Immature natural killer cell (primary cell): ENCODE measurements around the gene SOST. TPM values are rescaled to one million over a fixed set of nuclear protein-coding genes. Genes with fewer than 3 reads are reported as not detected.
"Not testable (repeated sequence)": the region's sequence is repeated elsewhere in the genome, so short reads cannot be mapped to it uniquely, and the experiment has no call there.

Source experiments
- DNase-seq, 3 donors: peaks; one replicate each; pipeline ENCODE4 v3.0.0; 2022; ENCODE audit warnings: mixed read lengths in 1 of 3
- H3K27ac Mint-ChIP-seq, 6 donors: one replicate each; pipeline ENCODE4 v1.8.0; 2020; ENCODE audit warnings: mixed read lengths in 6 of 6, mild to moderate bottlenecking in 5 of 6, inconsistent platforms in 4 of 6, moderate library complexity in 3 of 6
- H3K27me3 Mint-ChIP-seq, 3 donors: one replicate each; pipeline ENCODE4 v1.8.0; 2020 to 2021; ENCODE audit warnings: low read depth in 3 of 3, mild to moderate bottlenecking in 3 of 3, mixed read lengths in 3 of 3, moderate library complexity in 3 of 3, inconsistent platforms in 1 of 3
- H3K36me3 Mint-ChIP-seq, 3 donors: one replicate each; pipeline ENCODE4 v1.8.0; 2020; ENCODE audit warnings: mixed read lengths in 3 of 3, inconsistent platforms in 2 of 3, mild to moderate bottlenecking in 2 of 3
- H3K4me1 Mint-ChIP-seq, 2 donors: one replicate each; pipeline ENCODE4 v1.8.0; 2020; ENCODE audit warnings: inconsistent platforms in 2 of 2, mild to moderate bottlenecking in 2 of 2, mixed read lengths in 2 of 2, moderate library complexity in 1 of 2
- H3K4me3 Mint-ChIP-seq, 5 donors: one replicate each; pipeline ENCODE4 v1.8.0; 2020; ENCODE audit warnings: mild to moderate bottlenecking in 5 of 5, mixed read lengths in 5 of 5, inconsistent platforms in 3 of 5, moderate library complexity in 3 of 5
- H3K9me3 Mint-ChIP-seq, 6 donors: one replicate each; pipeline ENCODE4 v1.8.0; 2020; ENCODE audit warnings: mild to moderate bottlenecking in 6 of 6, mixed read lengths in 6 of 6, inconsistent platforms in 4 of 6, moderate library complexity in 3 of 6
- polyA plus RNA-seq, 3 donors: library from polyadenylated mRNA; unstranded; fragments of 300-500 nt; fragmentation: Illumina TruSeq; gene quantifications; one replicate each; pipeline ENCODE4 v1.2.3, GENCODE V29; 2021

SOST gene
- under 1 TPM in 1 of 3 donors, not detected in 2; 0.10 TPM for polyA plus RNA-seq

GRCh38 chr17:43758497-43759174 lies at the start of gene SOST:
TSS of gene SOST (minus strand) at chr17:43758791. CDS start at chr17:43758741, 50 bp downstream.
- no peak within 1 kb of the TSS for H3K4me3 Mint-ChIP-seq
- no peaks in the 10 kb centered on the region for H3K36me3 Mint-ChIP-seq
- DNase-seq: no peak
- H3K27ac Mint-ChIP-seq: peak within 1 kb of the TSS in 1 of 6 donors; percentile 59
- peaks cover 23 to 24% of the 10 kb centered on the region in 2 donors for H3K4me1 Mint-ChIP-seq
- no peaks in the 10 kb centered on the region for H3K9me3 Mint-ChIP-seq
- peaks cover 17 to 29% (median 18%) of the 10 kb centered on the region in 3 donors for H3K27me3 Mint-ChIP-seq

DNA sequence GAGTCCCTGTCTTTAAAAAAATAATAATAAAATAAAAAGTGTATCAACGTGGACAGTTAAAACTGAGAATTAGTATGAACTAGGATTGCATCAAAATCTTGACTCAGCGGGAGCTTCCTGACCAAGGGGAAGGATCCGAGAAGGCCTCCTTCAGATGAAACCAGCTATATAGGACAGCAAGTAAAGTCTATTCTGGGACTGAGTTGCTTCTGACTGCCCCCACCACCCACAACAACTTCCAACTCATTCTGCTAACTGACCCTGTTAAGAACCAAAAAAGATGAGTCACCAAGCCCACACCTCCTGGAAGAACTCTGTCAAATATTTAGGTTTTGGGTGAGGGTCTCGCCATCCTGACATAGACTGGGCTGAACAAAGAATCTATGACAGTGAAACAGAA lies 49.5 kb upstream of the SOST start:
- H3K27me3 Mint-ChIP-seq: peaks cover 0 to 34% (median 5%) of the 10 kb centered on the region in 3 donors
- H3K4me1 Mint-ChIP-seq: no peaks in the 10 kb centered on the region
- peaks cover 0 to 4% (median 4%) of the 10 kb centered on the region in 3 donors for H3K36me3 Mint-ChIP-seq
- peaks cover 0 to 5% (median 0%) of the 10 kb centered on the region in 6 donors for H3K9me3 Mint-ChIP-seq
- DNase-seq: no peak
- H3K4me3 Mint-ChIP-seq: no peak overlapping the region
- H3K27ac Mint-ChIP-seq: no peak overlapping the region

GRCh38 chr17:43805117-43805516 lies 46.5 kb upstream of the SOST start:
- Mint-ChIP-seq H3K4me1 (no peaks in the 10 kb centered on the region), H3K9me3 (peaks cover 0 to 5% (median 0%) of the 10 kb centered on the region in 6 donors), H3K4me3 (no peak overlapping the region), H3K27ac (no peak overlapping the region), H3K27me3 (peaks cover 0 to 28% (median 3%) of the 10 kb centered on the region in 3 donors), H3K36me3 (peaks cover 0 to 4% (median 4%) of the 10 kb centered on the region in 3 donors)
- DNase-seq: no peak

DNA sequence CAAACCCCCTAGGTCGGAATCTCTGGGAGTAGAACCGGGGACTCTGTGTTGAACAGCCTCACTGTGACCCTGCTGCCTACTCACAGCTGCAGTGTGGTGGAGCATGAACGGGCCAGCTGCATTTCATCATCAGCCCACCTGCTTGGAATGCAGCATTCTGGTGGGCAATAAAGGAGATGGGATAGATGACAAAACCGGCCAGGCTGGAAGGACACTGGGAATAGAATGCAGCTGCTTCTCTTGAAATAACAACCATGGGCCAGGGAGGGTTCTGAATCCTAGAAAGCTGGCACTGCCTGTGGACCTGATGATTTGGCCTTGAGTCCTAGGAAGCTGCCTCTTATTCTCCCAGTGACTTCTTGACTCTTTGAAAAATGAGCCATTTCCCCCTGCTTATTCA lies 45.2 kb upstream of the SOST start:
- H3K4me3 Mint-ChIP-seq: no peak overlapping the region
- no peak overlapping the region for H3K27ac Mint-ChIP-seq
- H3K36me3 Mint-ChIP-seq: peaks cover 0 to 4% (median 4%) of the 10 kb centered on the region in 3 donors
- no peaks in the 10 kb centered on the region for H3K4me1 Mint-ChIP-seq
- peaks cover 1 to 28% (median 5%) of the 10 kb centered on the region in 3 donors for H3K27me3 Mint-ChIP-seq
- peaks cover 0 to 5% (median 0%) of the 10 kb centered on the region in 6 donors for H3K9me3 Mint-ChIP-seq
- no peak for DNase-seq

DNA sequence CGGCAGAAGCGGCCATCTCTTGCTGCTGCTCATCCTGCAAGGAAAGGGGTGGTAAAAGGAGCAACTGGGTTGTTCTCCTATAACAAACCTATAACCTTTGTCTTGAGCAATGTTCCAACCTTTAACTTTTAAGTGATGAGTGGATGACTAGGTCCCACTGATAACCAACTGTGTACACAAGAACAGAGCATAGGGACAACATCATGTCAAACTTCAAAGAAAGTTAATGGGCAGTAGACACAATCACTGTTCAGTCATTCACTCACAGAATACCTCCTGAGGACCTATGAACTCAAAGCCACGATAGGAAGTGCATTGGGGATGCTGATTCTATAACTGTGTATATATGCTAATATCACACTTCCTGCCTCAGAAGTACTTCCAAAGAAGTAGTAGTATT lies 43.3 kb upstream of the SOST start:
- Mint-ChIP-seq H3K4me1 (no peaks in the 10 kb centered on the region), H3K27ac (no peak overlapping the region), H3K36me3 (peaks cover 0 to 4% (median 4%) of the 10 kb centered on the region in 3 donors), H3K4me3 (no peak overlapping the region), H3K9me3 (peaks cover 0 to 5% (median 0%) of the 10 kb centered on the region in 6 donors), H3K27me3 (peaks cover 4 to 26% (median 5%) of the 10 kb centered on the region in 3 donors)
- no peak for DNase-seq

DNA sequence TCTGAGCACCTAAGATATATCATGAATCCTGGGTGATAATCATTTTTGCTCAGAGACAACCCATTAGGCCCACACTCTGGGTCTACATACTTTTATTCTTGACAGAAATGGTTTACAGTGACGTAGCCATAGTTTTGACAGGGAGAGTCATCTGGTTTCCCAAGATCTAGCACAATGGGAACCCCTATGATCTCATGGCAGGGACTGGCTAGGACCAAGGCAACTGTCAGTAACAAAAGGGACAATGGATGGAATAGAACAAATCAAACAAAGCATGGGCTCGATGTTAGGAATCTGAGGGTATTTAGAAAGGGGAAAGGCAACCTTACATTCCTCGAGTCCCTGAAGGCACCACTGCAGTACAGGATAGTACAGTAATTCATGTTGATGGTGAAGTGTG lies 42.1 kb upstream of the SOST start:
- Mint-ChIP-seq H3K4me1 (no peaks in the 10 kb centered on the region), H3K9me3 (peaks cover 0 to 5% (median 0%) of the 10 kb centered on the region in 6 donors), H3K36me3 (peaks cover 0 to 4% (median 4%) of the 10 kb centered on the region in 3 donors), H3K27me3 (peaks cover 4 to 24% (median 4%) of the 10 kb centered on the region in 3 donors), H3K27ac (no peak overlapping the region), H3K4me3 (no peak overlapping the region)
- DNase-seq: no peak

DNA sequence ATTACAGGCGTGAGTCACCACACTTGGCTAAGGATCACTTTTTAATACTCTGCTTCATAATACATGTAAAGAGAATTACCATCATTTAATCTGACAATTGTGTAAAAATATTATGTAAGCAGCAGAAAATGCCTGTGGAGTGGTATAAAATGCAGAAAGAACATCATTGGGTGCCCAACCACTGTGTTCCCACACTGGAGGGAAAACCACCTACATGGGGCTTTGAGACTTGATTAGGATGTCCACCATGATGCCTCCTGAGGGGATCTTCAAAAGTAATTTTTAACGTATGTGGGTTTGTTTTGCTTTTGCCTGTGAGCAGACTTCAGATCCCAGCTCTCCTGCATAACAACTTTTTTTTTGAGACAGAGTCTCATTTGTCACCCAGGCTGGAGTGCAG lies 40.5 kb upstream of the SOST start:
- no peak for DNase-seq
- H3K4me1 Mint-ChIP-seq: no peaks in the 10 kb centered on the region
- H3K9me3 Mint-ChIP-seq: no peaks in the 10 kb centered on the region
- no peak overlapping the region for H3K4me3 Mint-ChIP-seq
- H3K27me3 Mint-ChIP-seq: peaks cover 3 to 20% (median 9%) of the 10 kb centered on the region in 3 donors
- H3K27ac Mint-ChIP-seq: no peak overlapping the region
- H3K36me3 Mint-ChIP-seq: peaks cover 0 to 1% (median 0%) of the 10 kb centered on the region in 3 donors

GRCh38 chr17:43798024-43798423 lies 39.4 kb upstream of the SOST start:
- H3K4me1 Mint-ChIP-seq, H3K27ac Mint-ChIP-seq, H3K9me3 Mint-ChIP-seq, H3K4me3 Mint-ChIP-seq, DNase-seq, H3K36me3 Mint-ChIP-seq: not testable (repeated sequence)
- H3K27me3 Mint-ChIP-seq: peaks cover 3 to 15% (median 11%) of the 10 kb centered on the region in 3 donors

DNA sequence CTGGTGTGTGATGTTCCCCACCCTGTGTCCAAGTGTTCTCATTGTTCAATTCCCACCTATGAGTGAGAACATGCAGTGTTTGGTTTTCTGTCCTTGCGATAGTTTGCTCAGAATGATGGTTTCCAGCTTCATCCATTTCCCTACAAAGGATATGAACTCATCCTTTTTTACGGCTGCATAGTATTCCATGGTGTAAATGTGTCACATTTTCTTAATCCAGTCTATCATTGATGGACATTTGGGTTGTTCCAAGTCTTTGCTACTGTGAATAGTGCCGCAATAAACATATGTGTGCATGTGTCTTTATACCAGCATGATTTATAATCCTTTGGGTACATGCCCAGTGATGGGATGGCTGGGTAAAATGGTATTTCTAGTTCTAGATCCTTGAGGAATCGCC lies 34.1 kb upstream of the SOST start:
- H3K4me3 Mint-ChIP-seq, H3K27ac Mint-ChIP-seq, H3K4me1 Mint-ChIP-seq, H3K36me3 Mint-ChIP-seq, H3K9me3 Mint-ChIP-seq, DNase-seq: not testable (repeated sequence)
- peaks cover 2 to 21% (median 9%) of the 10 kb centered on the region in 3 donors for H3K27me3 Mint-ChIP-seq

- Mint-ChIP-seq H3K4me3 (no peak overlapping the region), H3K9me3 (no peaks in the 10 kb centered on the region), H3K4me1 (no peaks in the 10 kb centered on the region), H3K27ac (no peak overlapping the region), H3K36me3 (no peaks in the 10 kb centered on the region), H3K27me3 (peaks cover 2 to 21% (median 9%) of the 10 kb centered on the region in 3 donors)
- DNase-seq: no peak
Measured at GRCh38 chr17:43791589-43791988, 33.0 kb upstream of the SOST start.

DNA sequence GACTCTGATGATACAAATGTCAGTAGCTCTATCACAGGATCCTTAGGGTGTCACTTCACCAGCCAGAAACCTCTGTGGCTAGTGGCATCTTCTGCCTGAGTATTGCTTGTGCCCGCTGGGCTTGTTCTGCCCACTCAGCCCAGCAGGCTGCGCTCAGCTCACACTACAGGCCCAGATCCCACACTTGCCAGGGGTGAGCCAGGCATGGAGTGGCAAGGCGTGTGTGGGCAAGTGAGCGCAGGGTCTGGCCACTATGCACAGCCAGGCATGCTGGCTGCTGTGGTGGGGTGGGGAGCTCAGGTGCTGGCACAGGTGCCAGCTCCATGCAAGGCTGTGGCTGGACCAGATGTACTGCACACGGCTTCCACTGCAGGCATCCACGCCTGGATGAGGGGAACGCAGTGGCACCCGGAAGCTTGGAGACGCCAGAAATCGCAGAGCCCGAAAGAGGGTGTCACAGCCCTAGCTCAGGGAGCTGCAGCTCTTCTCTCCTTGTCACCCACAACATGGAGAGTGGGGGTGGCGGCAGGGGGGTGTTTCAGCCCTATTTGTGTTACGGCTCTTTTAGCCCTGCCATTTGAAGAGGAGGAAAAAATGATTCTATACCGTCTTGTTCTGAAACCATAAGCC lies 31.8 kb upstream of the SOST start:
- no peak for DNase-seq
- Mint-ChIP-seq H3K36me3 (no peaks in the 10 kb centered on the region), H3K9me3 (no peaks in the 10 kb centered on the region), H3K4me1 (no peaks in the 10 kb centered on the region), H3K27me3 (peaks cover 0 to 16% (median 6%) of the 10 kb centered on the region in 3 donors), H3K4me3 (no peak overlapping the region), H3K27ac (no peak overlapping the region)

- no peak for DNase-seq
- Mint-ChIP-seq H3K27me3 (peaks cover 4 to 13% (median 6%) of the 10 kb centered on the region in 3 donors), H3K9me3 (no peaks in the 10 kb centered on the region), H3K27ac (no peak overlapping the region), H3K36me3 (no peaks in the 10 kb centered on the region), H3K4me1 (no peaks in the 10 kb centered on the region), H3K4me3 (no peak overlapping the region)
Measured at GRCh38 chr17:43789482-43789881, 30.9 kb upstream of the SOST start.

GRCh38 chr17:43788540-43788939 lies 29.9 kb upstream of the SOST start:
- Mint-ChIP-seq H3K4me1 (no peaks in the 10 kb centered on the region), H3K27ac (no peak overlapping the region), H3K27me3 (peaks cover 2 to 13% (median 6%) of the 10 kb centered on the region in 3 donors), H3K36me3 (no peaks in the 10 kb centered on the region), H3K9me3 (no peaks in the 10 kb centered on the region), H3K4me3 (no peak overlapping the region)
- no peak for DNase-seq

DNA sequence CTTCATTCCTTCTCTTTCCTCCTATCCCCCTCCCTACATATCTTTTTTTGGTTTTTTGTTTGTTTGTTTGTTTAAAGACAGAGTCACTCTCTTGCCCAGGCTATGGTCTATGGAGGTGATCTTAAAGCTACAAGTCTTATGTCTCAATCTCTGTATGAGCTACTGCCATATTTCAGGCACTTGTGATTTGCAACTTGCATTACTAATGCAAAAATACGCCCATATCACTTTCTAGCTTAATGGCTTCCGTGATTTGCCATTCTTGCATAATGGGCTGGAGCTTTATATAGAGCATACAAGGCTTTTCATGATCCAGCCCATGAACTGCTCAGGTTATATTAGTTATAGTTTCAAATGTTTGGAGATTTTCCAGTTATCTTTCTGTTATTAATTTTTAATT lies 29.1 kb upstream of the SOST start:
- Mint-ChIP-seq H3K36me3 (no peaks in the 10 kb centered on the region), H3K4me1 (no peaks in the 10 kb centered on the region), H3K27ac (no peak overlapping the region), H3K27me3 (peaks cover 2 to 7% (median 6%) of the 10 kb centered on the region in 3 donors), H3K9me3 (no peaks in the 10 kb centered on the region), H3K4me3 (no peak overlapping the region)
- no peak for DNase-seq
